Transverse colon (tissue), 4 donors: ENCODE measurements around the gene HSPB1.

Experiments
- POLR2A ChIP-seq: fragments of 450-650 bp; IDR thresholded peaks from one replicate; pipeline ENCODE4 v1.6.1; 2016; ENCODE audit warnings: antibody characterized with exemption, mild to moderate bottlenecking, moderate library complexity
- POLR2AphosphoS5 ChIP-seq, 3 donors: sonication (generic); formaldehyde crosslinking; IDR thresholded peaks; one replicate each; pipeline ENCODE4 v1.6.1; 2016; ENCODE audit warnings: antibody characterized with exemption in 3 of 3
- TF ChIP-seq, protein P1 (sequence below), 5 experiments: fragments of 200-600 bp in 3 of 5; fragments of 450-650 bp in 2 of 5; sonication (generic) in 3 of 5; IDR thresholded peaks; 1 replicate in 2 of 5; 2 replicates in 3 of 5; pipeline ENCODE4 v1.5.1; 2016 to 2017; ENCODE audit warnings: antibody characterized with exemption in 5 of 5, inconsistent platforms in 3 of 5, mild to moderate bottlenecking in 2 of 5, moderate library complexity in 1 of 5

DNA sequence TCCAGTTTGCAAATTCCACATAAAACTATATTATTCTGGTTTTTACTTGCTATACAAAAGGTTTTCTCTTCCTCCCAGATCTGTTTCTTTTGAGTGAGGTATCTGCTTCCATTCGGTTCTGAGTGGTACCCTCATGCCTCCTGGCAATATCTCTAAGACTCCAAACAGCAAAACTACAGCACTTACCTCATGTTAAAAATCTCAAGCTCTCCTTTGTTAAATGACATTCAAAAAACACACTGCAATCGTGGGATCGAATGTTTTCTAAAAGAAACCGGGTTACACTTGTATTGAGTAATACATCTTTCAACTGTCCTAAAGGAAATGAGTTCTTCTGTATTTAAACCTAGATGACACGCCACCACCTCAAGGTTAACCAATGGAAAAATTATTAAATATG is 45.2 kb downstream of the HSPB1 start:
- no peak for TF ChIP-seq POLR2AphosphoS5 (IDR thresholded peaks at IDR 0.05)
- TF ChIP-seq, protein P1, sequence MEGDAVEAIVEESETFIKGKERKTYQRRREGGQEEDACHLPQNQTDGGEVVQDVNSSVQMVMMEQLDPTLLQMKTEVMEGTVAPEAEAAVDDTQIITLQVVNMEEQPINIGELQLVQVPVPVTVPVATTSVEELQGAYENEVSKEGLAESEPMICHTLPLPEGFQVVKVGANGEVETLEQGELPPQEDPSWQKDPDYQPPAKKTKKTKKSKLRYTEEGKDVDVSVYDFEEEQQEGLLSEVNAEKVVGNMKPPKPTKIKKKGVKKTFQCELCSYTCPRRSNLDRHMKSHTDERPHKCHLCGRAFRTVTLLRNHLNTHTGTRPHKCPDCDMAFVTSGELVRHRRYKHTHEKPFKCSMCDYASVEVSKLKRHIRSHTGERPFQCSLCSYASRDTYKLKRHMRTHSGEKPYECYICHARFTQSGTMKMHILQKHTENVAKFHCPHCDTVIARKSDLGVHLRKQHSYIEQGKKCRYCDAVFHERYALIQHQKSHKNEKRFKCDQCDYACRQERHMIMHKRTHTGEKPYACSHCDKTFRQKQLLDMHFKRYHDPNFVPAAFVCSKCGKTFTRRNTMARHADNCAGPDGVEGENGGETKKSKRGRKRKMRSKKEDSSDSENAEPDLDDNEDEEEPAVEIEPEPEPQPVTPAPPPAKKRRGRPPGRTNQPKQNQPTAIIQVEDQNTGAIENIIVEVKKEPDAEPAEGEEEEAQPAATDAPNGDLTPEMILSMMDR (IDR thresholded peaks at IDR 0.05), result no peak
- TF ChIP-seq POLR2A, result no peak
